ENCODE data around the gene DDIT4. TPM values are rescaled to one million over a fixed set of nuclear protein-coding genes. Genes with fewer than 3 reads are reported as not detected.
A peak's percentile ranks its signal among the peaks of the same experiment; 100 is the strongest.

The DDIT4 gene
- total and polyA plus RNA-seq, 9 of the 15 experiments (the other 6 are each of a cell fraction or from before 2014, with no cell fraction given), result 8.2 to 675 (median 159) TPM

GRCh38 chr10:72254813-72255568 lies 18.7 kb upstream of the DDIT4 start (continued):
- TF ChIP-seq SIN3B (IDR thresholded peaks at IDR 0.05; ENCODE audit: low read depth), result no peak
- no peak for TF ChIP-seq ZNF347 (CRISPR knock-in tag; IDR thresholded peaks at IDR 0.05; ENCODE audit: low read depth)
- TF ChIP-seq ZNF324 (CRISPR knock-in tag; IDR thresholded peaks at IDR 0.05), result no peak
- peak; percentile 45; the same call in 1 of the 2 replicates for TF ChIP-seq CREB3L1 (IDR thresholded peaks at IDR 0.05; ENCODE audit: borderline replicate concordance, low read depth)
- no peak for TF ChIP-seq ATF1 (CRISPR knock-in tag; IDR thresholded peaks at IDR 0.05)
- TF ChIP-seq ATF1 (tag; IDR thresholded peaks at IDR 0.05), result no peak; the same call in 1 of the 2 replicates
- TF ChIP-seq ILF3 (IDR thresholded peaks at IDR 0.05; ENCODE audit: borderline replicate concordance), result no peak
- no peak for TF ChIP-seq MBD2 (IDR thresholded peaks at IDR 0.05; ENCODE audit: borderline replicate concordance, low read depth)
- TF ChIP-seq ZNF3 (CRISPR knock-in tag; IDR thresholded peaks at IDR 0.05), result no peak
- no peak for TF ChIP-seq NR3C1 (CRISPR knock-in tag; IDR thresholded peaks at IDR 0.05)
- no peak for TF ChIP-seq E2F5 (CRISPR knock-in tag; IDR thresholded peaks at IDR 0.05)
- TF ChIP-seq ATF4 (CRISPR knock-in tag; IDR thresholded peaks at IDR 0.05), result peak; percentile 37; the same call in 1 of the 2 replicates
- TF ChIP-seq MEF2D (tag; conservative IDR thresholded peaks at IDR 0.05; ENCODE audit: low read depth), result no peak
- no peak for TF ChIP-seq SNIP1 (IDR thresholded peaks at IDR 0.05; ENCODE audit: low read depth)
- TF ChIP-seq HNRNPL (IDR thresholded peaks at IDR 0.05; ENCODE audit: low read depth, low read length), result no peak
- no peak for TF ChIP-seq SAP30 (IDR thresholded peaks at IDR 0.05; ENCODE audit: borderline replicate concordance, insufficient read depth, low read depth, low read length, poor library complexity, severe bottlenecking)
- TF ChIP-seq KLF6 (CRISPR knock-in tag; IDR thresholded peaks at IDR 0.05; ENCODE audit: borderline replicate concordance), result no peak; the same call in 1 of the 2 replicates
- no peak for TF ChIP-seq CEBPZ (IDR thresholded peaks at IDR 0.05; ENCODE audit: borderline replicate concordance, low read depth, low read length)
- TF ChIP-seq ZNF740 (CRISPR knock-in tag; IDR thresholded peaks at IDR 0.05), result no peak
- TF ChIP-seq ZNF740 (tag; IDR thresholded peaks at IDR 0.05), result peak in 1 of 2 experiments; percentile 49; a peak in 1 of 4 replicates
- no peak for TF ChIP-seq GABPB2 (CRISPR knock-in tag; conservative IDR thresholded peaks at IDR 0.05)
